GM12801 (cell line): Measurements from ENCODE around the gene RAP1GDS1.

ENCODE experiments used
- CTCF ChIP-seq: IDR thresholded peaks from one replicate; pipeline ENCODE4 v1.5.1; 2011; ENCODE audit warnings: control low read depth; ENCODE audit not compliant: insufficient read length; ENCODE audit errors: extremely low read depth

RAP1GDS1 gene

GRCh38 chr4:98262431-98262830 is 1.2 kb downstream of the RAP1GDS1 start:
- no peak for TF ChIP-seq CTCF

GRCh38 chr4:98267498-98267897 is 6.3 kb downstream of the RAP1GDS1 start:
- TF ChIP-seq CTCF: no peak

- TF ChIP-seq CTCF: no peak
Measured at GRCh38 chr4:98275145-98275544, 14.0 kb downstream of the RAP1GDS1 start.

- TF ChIP-seq CTCF: no peak
Measured at GRCh38 chr4:98283219-98284189, 22.3 kb downstream of the RAP1GDS1 start.

GRCh38 chr4:98284640-98285046 is 23.5 kb downstream of the RAP1GDS1 start:
- no peak for TF ChIP-seq CTCF

- TF ChIP-seq CTCF: no peak
Measured at GRCh38 chr4:98285676-98286075, 24.5 kb downstream of the RAP1GDS1 start.

- TF ChIP-seq CTCF: no peak
Measured at GRCh38 chr4:98287328-98287727, 26.1 kb downstream of the RAP1GDS1 start.
